ENCODE measurements around the gene RGS8.

Gene RGS8

DNA sequence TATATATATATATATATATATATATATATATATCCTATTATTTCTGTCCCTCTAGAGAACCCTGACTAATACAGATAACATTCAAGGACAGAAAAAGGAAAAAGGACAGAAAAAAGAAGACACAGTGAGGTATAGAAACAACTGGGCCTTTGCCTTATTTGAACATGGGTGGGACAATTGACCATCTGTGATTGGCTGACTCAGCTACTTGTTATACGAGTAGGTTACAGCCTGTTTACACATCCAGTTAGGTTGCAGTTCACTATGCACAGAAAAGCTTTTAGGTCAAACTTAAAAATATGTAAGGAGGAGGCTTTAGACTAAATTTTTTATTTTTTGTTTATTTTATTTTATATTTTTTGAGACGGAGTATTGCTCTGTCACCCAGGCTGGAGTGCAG lies 39.8 kb upstream of the RGS8 start:
- no peak for TF ChIP-seq ZNF384 (IDR thresholded peaks at IDR 0.05)
- TF ChIP-seq FOXA1 (IDR thresholded peaks at IDR 0.05) = no peak
- CTCF ChIA-PET = no interaction called here
- POLR2A ChIA-PET = no interaction called here
- no peak for DNase-seq (ENCODE audit: extremely low spot score)

DNA sequence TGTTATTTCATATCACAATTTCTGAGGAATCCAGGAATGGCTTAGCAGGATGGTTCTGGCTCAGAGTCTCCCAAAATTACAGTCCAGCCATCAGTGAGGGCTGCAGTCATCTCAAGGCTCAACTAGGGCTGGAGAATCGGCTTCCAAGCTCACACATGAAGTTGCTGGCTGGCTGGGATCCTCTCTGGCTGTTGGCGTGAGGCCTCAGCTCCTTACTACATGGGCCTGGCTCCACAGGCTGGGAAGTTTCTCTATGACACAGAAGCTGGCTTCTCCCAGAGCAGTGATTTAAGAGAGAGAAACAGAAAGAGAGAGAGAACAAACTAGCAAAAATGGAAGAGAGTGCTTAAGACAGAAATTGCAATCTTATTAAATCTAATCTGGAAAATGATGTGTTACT lies 38.8 kb upstream of the RGS8 start:
- POLR2A ChIA-PET = no interaction called here
- no peak for DNase-seq (ENCODE audit: extremely low spot score)
- no peak for TF ChIP-seq L3MBTL2 (conservative IDR thresholded peaks at IDR 0.05)
- TF ChIP-seq HDGF (IDR thresholded peaks at IDR 0.05; ENCODE audit: borderline replicate concordance) = no peak
- no peak for TF ChIP-seq SUZ12 (IDR thresholded peaks at IDR 0.05)
- no peak for TF ChIP-seq SP1 (IDR thresholded peaks at IDR 0.05)
- TF ChIP-seq FOXA1 (IDR thresholded peaks at IDR 0.05) = no peak
- CTCF ChIA-PET = no interaction called here

DNA sequence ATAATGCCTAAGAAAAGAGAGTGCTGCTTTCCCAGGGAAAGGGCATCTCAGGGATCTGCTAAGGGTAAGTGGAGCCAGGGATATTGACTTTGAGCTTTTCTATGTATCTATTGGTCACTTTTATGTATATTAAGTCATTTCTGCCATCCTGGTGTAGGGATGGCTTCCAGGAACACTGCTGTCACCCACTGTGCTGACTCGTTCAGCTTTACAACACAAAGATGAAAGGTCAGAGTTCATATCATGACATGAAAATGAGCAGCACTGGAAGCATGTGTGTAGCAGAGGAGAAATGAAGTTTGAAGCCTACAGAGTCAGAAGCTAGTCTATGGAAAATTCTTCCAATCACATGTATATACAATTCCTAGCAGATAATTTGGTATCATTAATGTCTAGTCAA lies 37.1 kb upstream of the RGS8 start:
- DNase-seq (ENCODE audit: extremely low spot score) = no peak
- ChIA-PET POLR2A (no interaction called here), CTCF (no interaction called here)
- TF ChIP-seq FOXK2 (IDR thresholded peaks at IDR 0.05) = no peak

DNA sequence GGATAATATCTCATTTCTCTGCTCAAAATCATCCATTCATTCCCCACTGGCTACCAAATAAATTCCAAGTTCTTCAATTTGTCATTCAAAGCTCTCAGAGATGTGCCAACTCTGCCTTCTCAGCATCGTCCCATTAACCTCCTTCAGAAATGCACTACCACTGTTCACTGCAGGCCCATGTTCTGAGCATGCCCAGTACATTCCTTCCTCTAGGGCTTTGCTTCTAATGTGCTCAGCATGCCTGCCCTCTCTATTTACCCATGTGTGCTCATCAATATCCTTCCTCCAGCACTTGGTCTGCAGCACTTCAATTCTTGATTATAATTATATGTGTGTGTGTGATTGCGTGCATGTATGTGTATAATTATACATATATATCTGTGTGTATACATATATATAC lies 36.1 kb upstream of the RGS8 start:
- no peak for DNase-seq (ENCODE audit: extremely low spot score)
- no peak for TF ChIP-seq TARDBP (IDR thresholded peaks at IDR 0.05)
- no peak for TF ChIP-seq HDGF (IDR thresholded peaks at IDR 0.05; ENCODE audit: borderline replicate concordance)
- no peak for TF ChIP-seq ZNF384 (IDR thresholded peaks at IDR 0.05)
- TF ChIP-seq CTBP1 (IDR thresholded peaks at IDR 0.05; ENCODE audit: borderline replicate concordance) = no peak
- no peak for TF ChIP-seq ELF4 (IDR thresholded peaks at IDR 0.05)
- TF ChIP-seq FOXA1 (IDR thresholded peaks at IDR 0.05) = no peak
- TF ChIP-seq FOXM1 (IDR thresholded peaks at IDR 0.05; ENCODE audit: borderline replicate concordance) = no peak
- no peak for TF ChIP-seq NFRKB (IDR thresholded peaks at IDR 0.05)
- TF ChIP-seq SP1 (IDR thresholded peaks at IDR 0.05) = no peak
- no peak for TF ChIP-seq ARNT (IDR thresholded peaks at IDR 0.05)
- no peak for TF ChIP-seq L3MBTL2 (conservative IDR thresholded peaks at IDR 0.05)
- TF ChIP-seq BHLHE40 (IDR thresholded peaks at IDR 0.05; ENCODE audit: borderline replicate concordance) = no peak
- no peak for TF ChIP-seq FOXK2 (IDR thresholded peaks at IDR 0.05)
- ChIA-PET CTCF (no interaction called here), POLR2A (no interaction called here)

DNA sequence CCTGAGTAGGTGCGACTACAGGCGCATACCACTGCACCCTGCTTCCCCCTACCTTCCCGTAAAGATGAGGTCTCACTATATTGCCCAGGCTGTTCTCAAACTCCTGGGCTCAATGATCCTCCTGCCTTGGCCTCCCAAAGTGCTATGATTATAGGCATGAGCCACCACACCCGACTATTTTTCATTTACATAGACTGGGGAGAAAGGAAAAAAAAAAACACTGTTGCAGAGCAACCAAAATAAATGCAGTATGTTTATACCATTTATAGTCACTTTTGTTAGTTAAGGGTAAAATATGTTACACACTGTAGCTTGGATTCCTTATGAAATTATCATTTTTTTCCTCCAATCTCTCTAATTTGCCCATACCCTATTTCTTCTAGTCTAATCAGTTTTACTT lies 35.2 kb upstream of the RGS8 start:
- CTCF ChIA-PET = no interaction called here
- POLR2A ChIA-PET = no interaction called here
- TF ChIP-seq ELF4 (IDR thresholded peaks at IDR 0.05) = no peak
- no peak for TF ChIP-seq NFRKB (IDR thresholded peaks at IDR 0.05)
- no peak for TF ChIP-seq ARNT (IDR thresholded peaks at IDR 0.05)
- no peak for TF ChIP-seq LEF1 (IDR thresholded peaks at IDR 0.05; ENCODE audit: borderline replicate concordance)
- TF ChIP-seq FOXK2 (IDR thresholded peaks at IDR 0.05) = no peak
- TF ChIP-seq TARDBP (IDR thresholded peaks at IDR 0.05) = no peak
- no peak for TF ChIP-seq ZNF384 (IDR thresholded peaks at IDR 0.05)
- TF ChIP-seq BHLHE40 (IDR thresholded peaks at IDR 0.05; ENCODE audit: borderline replicate concordance) = no peak
- no peak for DNase-seq (ENCODE audit: extremely low spot score)

DNA sequence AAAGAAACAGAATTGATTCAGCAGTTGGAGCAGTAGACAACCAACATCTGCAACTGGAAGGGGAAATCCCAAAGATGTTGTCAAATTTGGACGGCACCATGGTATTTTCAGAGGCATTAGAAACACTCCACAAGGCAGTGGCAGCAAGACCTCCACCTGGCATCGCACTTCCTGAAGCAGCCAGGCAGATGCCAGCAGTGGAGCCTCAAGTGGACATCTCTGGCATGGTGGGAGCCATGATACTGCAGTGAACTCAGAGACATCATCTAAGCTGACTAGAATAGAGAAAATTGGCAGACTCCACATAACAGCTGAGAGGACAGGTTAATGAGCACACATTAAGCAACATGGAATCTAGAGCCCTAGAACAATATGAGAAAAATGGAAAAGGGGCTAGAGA lies 33.9 kb upstream of the RGS8 start:
- no peak for TF ChIP-seq SUZ12 (IDR thresholded peaks at IDR 0.05)
- no peak for TF ChIP-seq ELF4 (IDR thresholded peaks at IDR 0.05)
- no peak for TF ChIP-seq LEF1 (IDR thresholded peaks at IDR 0.05; ENCODE audit: borderline replicate concordance)
- no peak for TF ChIP-seq BHLHE40 (IDR thresholded peaks at IDR 0.05; ENCODE audit: borderline replicate concordance)
- TF ChIP-seq L3MBTL2 (conservative IDR thresholded peaks at IDR 0.05) = no peak
- TF ChIP-seq SP1 (IDR thresholded peaks at IDR 0.05) = no peak
- no peak for TF ChIP-seq CTBP1 (IDR thresholded peaks at IDR 0.05; ENCODE audit: borderline replicate concordance)
- no peak for TF ChIP-seq TARDBP (IDR thresholded peaks at IDR 0.05)
- no peak for TF ChIP-seq FOXM1 (IDR thresholded peaks at IDR 0.05; ENCODE audit: borderline replicate concordance)

DNA sequence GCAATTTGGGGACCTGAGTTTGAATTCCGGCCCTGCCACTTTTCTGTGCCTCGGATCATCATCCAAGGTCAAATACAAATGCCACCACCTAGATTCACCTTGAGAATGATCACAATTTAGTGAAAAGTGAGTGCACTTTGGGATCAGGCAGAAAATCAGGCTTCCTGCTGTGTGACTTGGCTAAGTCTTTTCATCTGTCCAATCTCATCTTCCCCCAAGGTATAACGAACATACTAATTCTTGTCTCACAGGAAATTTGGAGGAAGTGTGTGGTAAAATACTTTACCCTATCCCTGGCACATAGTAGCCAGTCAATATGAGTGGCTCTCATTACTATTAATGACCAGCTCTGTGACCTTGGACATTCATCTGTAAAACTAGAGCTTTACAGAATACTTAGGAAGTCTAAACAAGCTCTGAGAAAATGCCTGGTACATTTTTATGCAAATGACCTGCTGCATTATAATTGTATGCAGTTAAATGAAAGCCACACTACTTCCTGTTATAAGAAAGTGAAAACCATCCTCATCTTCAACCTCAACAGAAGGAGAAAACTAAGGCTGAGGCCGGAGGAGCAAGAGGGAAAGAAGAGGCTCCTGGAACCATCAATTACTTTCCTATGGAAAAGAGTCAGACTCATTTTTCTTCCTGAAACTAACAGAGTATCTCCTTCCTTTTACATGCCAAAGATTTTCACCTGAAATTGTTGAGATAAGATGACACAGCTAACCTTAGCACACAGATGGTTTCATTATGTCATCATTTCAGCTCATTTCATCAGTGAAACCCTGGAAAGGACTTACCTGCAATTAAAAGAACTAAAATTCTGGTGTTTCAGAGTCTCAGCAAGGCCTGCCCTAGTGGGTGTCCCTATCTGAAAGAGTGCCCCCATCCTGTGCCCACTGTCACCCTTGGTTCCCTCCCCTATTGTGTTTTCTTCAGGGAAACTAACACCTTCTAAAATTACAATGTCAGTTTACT lies 32.6 kb upstream of the RGS8 start:
- ChIA-PET CTCF (no interaction called here), POLR2A (no interaction called here)
- no peak for DNase-seq (ENCODE audit: extremely low spot score)
- no peak for TF ChIP-seq ELF4 (IDR thresholded peaks at IDR 0.05)
- TF ChIP-seq, protein P1, sequence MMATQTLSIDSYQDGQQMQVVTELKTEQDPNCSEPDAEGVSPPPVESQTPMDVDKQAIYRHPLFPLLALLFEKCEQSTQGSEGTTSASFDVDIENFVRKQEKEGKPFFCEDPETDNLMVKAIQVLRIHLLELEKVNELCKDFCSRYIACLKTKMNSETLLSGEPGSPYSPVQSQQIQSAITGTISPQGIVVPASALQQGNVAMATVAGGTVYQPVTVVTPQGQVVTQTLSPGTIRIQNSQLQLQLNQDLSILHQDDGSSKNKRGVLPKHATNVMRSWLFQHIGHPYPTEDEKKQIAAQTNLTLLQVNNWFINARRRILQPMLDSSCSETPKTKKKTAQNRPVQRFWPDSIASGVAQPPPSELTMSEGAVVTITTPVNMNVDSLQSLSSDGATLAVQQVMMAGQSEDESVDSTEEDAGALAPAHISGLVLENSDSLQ (IDR thresholded peaks at IDR 0.05) = no peak
- TF ChIP-seq LEF1 (IDR thresholded peaks at IDR 0.05; ENCODE audit: borderline replicate concordance) = no peak
- TF ChIP-seq FOXM1 (IDR thresholded peaks at IDR 0.05; ENCODE audit: borderline replicate concordance) = no peak
- no peak for TF ChIP-seq ZNF384 (IDR thresholded peaks at IDR 0.05)
- no peak for TF ChIP-seq BHLHE40 (IDR thresholded peaks at IDR 0.05; ENCODE audit: borderline replicate concordance)
- TF ChIP-seq FOXA1 (IDR thresholded peaks at IDR 0.05) = no peak

More for the DNA sequence above, 33.9 kb upstream of the RGS8 start:
- no peak for DNase-seq (ENCODE audit: extremely low spot score)
- CTCF ChIA-PET = interaction anchor here (0.6 kb wide), 1 partner anchor 104 kb away, joined by 3 read pairs; no protein-coding TSS in a partner anchor
- POLR2A ChIA-PET = no interaction called here

DNA sequence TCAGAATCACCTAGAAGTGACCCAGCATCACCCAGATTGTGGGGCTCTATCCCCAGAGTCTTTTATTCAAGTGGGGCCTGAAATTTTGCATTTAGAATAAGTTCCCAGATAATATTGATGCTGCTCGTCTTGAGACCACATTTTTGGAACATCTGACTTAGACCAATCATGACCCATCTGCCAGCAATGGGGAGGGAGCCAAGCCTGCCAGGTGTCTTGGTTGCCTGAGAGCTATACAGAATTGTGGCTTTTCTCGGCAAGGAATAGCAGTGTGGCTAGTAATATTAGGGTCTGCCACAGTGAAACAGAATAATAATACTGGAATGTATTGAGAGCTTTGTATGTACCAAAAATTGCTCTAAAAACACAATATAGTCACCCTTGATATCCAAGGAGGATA lies 31.1 kb upstream of the RGS8 start:
- no peak for TF ChIP-seq FOXK2 (IDR thresholded peaks at IDR 0.05)
- ChIA-PET POLR2A (no interaction called here), CTCF (no interaction called here)
- no peak for DNase-seq (ENCODE audit: extremely low spot score)

Data from HEK293T (cell line).